Activated T-helper 1 cell treated with Interleukin-2 at 50 U/mL for 16 hours (primary cell): ENCODE data around the gene RPL35.
"Not testable (repeated sequence)": the region's sequence is repeated elsewhere in the genome, so short reads cannot be mapped to it uniquely, and the experiment has no call there.

Experiments used
- DNase-seq: peaks from one replicate; pipeline ENCODE4 v3.0.0-alpha.2; 2020; ENCODE audit warnings: low read depth

RPL35 gene

GRCh38 chr9:124852121-124852828, 9.5 kb downstream of the RPL35 start:
- no peak for DNase-seq

- no peak for DNase-seq
Observed at GRCh38 chr9:124849801-124850200, 12.0 kb downstream of the RPL35 start.

GRCh38 chr9:124846969-124847368, 14.8 kb downstream of the RPL35 start:
- no peak for DNase-seq

- DNase-seq, result not testable (repeated sequence)
Observed at GRCh38 chr9:124846467-124846866, 15.3 kb downstream of the RPL35 start.

- DNase-seq, result no peak
Observed at GRCh38 chr9:124844291-124844690, 17.5 kb downstream of the RPL35 start.

- DNase-seq, result no peak
Observed at GRCh38 chr9:124843456-124844034, 18.2 kb downstream of the RPL35 start.

- DNase-seq, result no peak
Observed at GRCh38 chr9:124841075-124841821, 20.5 kb downstream of the RPL35 start.

- DNase-seq, result no peak
Observed at GRCh38 chr9:124840300-124840833, 21.4 kb downstream of the RPL35 start.

GRCh38 chr9:124839612-124840299, 22.0 kb downstream of the RPL35 start:
- DNase-seq, result no peak

GRCh38 chr9:124838567-124839275, 23.0 kb downstream of the RPL35 start:
- not testable (repeated sequence) for DNase-seq

- DNase-seq, result not testable (repeated sequence)
Observed at GRCh38 chr9:124838132-124838531, 23.6 kb downstream of the RPL35 start.

- DNase-seq, result no peak
Observed at GRCh38 chr9:124835026-124835557, 26.7 kb downstream of the RPL35 start.

GRCh38 chr9:124834591-124834990, 27.2 kb downstream of the RPL35 start:
- DNase-seq, result no peak

GRCh38 chr9:124831642-124832364, 30.0 kb downstream of the RPL35 start:
- DNase-seq, result no peak

GRCh38 chr9:124830593-124830992, 31.2 kb downstream of the RPL35 start:
- no peak for DNase-seq

GRCh38 chr9:124829334-124829669, 32.5 kb downstream of the RPL35 start:
- no peak for DNase-seq

GRCh38 chr9:124828489-124829333, 33.0 kb downstream of the RPL35 start:
- DNase-seq, result no peak

- DNase-seq, result no peak
Observed at GRCh38 chr9:124820698-124821623, 40.8 kb downstream of the RPL35 start.
